HCT116 (cell line): ENCODE results near the gene FAM117A. TPM values are rescaled to one million over a fixed set of nuclear protein-coding genes. Genes with fewer than 3 reads are reported as not detected.

Source experiments
- ATAC-seq: fragments of 200-7000 bp; cut with Tn5 transposase; 2 replicates; pipeline ENCODE4 v1.9.1; 2020; ENCODE audit warnings: mild to moderate bottlenecking, moderate library complexity
- BruUV-seq: library from RNA; stranded (reverse); fragments of 400-500 nt; replicated peaks from 2 replicates; lab custom pipeline; 2021; lab: Mats Ljungman, UMichigan
- CTCF ChIA-PET: fragments of 300-600 bp; sonication (Branson Sonifier 250); formaldehyde crosslinking; loops from one replicate; lab custom pipeline; 2021; ENCODE audit warnings: antibody characterized with exemption; lab: Charles Lee
- POLR2A ChIA-PET: fragments of 300-600, 350-600 bp; sonication (Branson Sonifier 250); formaldehyde crosslinking; loops from one replicate; lab custom pipeline; 2021; ENCODE audit warnings: antibody characterized with exemption; lab: Charles Lee
- RAD21 ChIA-PET, 2 experiments: fragments of 300-600 bp; sonication (Branson Sonifier 250); formaldehyde crosslinking; loops; one replicate each; lab custom pipeline; 2023; ENCODE audit warnings: low total read pairs in 2 of 2; ENCODE audit not compliant: uncharacterized antibody in 2 of 2, unreplicated experiment in 2 of 2, low non-redundant PET in 1 of 2; lab: Charles Lee
- DNase-seq: peaks from one replicate; pipeline ENCODE4 v3.0.0-alpha.2; 2010; ENCODE audit warnings: low read depth, low spot score
- H2AFZ ChIP-seq: fragments of 200-600 bp; shearing (Covaris generic), sonication (generic); 2 replicates; pipeline ENCODE4 v1.6.1; 2017; ENCODE audit warnings: low read depth, mixed run types, mixed read lengths, antibody characterized with exemption, low read length; ENCODE audit not compliant: poor library complexity, severe bottlenecking
- H3K27ac ChIP-seq: 2 replicates; pipeline ENCODE4 v1.5.1; 2012; ENCODE audit warnings: low read depth, low read length
- H3K27me3 ChIP-seq: fragments of 200-600 bp; sonication (generic); 2 replicates; pipeline ENCODE4 v1.6.1; 2016; ENCODE audit warnings: mixed run types, low read length, mixed read lengths; ENCODE audit not compliant: insufficient read depth
- H3K36me3 ChIP-seq, 2 experiments: fragments of 200-500 bp in 1 of 2; fragments of 200-600 bp in 1 of 2; sonication (Bioruptor generic) in 1 of 2; sonication (generic) in 1 of 2; 2 replicates each; pipeline versions ENCODE4 v1.5.1 to v1.6.1; 2014 to 2016; ENCODE audit warnings: low read length in 2 of 2, inconsistent platforms in 1 of 2, mixed read lengths in 1 of 2, mixed run types in 1 of 2; ENCODE audit not compliant: insufficient read depth in 2 of 2, control insufficient read depth in 1 of 2
- H3K4me1 ChIP-seq, 2 experiments: fragments of 200-600 bp in 1 of 2; sonication (generic) in 1 of 2; 2 replicates each; pipeline versions ENCODE4 v1.5.1 to v1.6.1; 2012 to 2017; ENCODE audit warnings: low read length in 2 of 2, inconsistent platforms in 1 of 2, mild to moderate bottlenecking in 1 of 2, mixed read lengths in 1 of 2, mixed run types in 1 of 2, moderate library complexity in 1 of 2; ENCODE audit not compliant: insufficient read depth in 2 of 2, control insufficient read depth in 1 of 2
- H3K4me2 ChIP-seq: fragments of 200-600 bp; sonication (generic); 2 replicates; pipeline ENCODE4 v1.6.1; 2017; ENCODE audit warnings: mixed run types, low read length, mixed read lengths
- H3K4me3 ChIP-seq, 2 experiments: fragments of 200-600 bp in 1 of 2; sonication (generic) in 1 of 2; replicated peaks in 1 of 2; 2 replicates each; pipeline ENCODE4 v1.5.1; 2011 to 2016; ENCODE audit warnings: low read length in 2 of 2, control low read depth in 1 of 2, low read depth in 1 of 2, mild to moderate bottlenecking in 1 of 2, mixed read lengths in 1 of 2, mixed run types in 1 of 2
- H3K79me2 ChIP-seq: fragments of 200-600 bp; sonication (generic); 2 replicates; pipeline ENCODE4 v1.6.1; 2017; ENCODE audit warnings: mild to moderate bottlenecking, mixed run types, low read length, moderate library complexity, mixed read lengths; ENCODE audit not compliant: insufficient read depth
- H3K9ac ChIP-seq: fragments of 200-600 bp; sonication (generic); 2 replicates; pipeline ENCODE4 v1.6.1; 2016; ENCODE audit warnings: low read length, mixed read lengths
- H3K9me2 ChIP-seq: fragments of 200-600 bp; sonication (generic), shearing (Covaris generic); 2 replicates; pipeline ENCODE4 v1.6.1; 2017; ENCODE audit warnings: mixed run types, mild to moderate bottlenecking, moderate library complexity; ENCODE audit not compliant: insufficient read depth
- H3K9me3 ChIP-seq, 2 experiments: fragments of 200-500 bp in 1 of 2; fragments of 200-600 bp in 1 of 2; sonication (Bioruptor generic) in 1 of 2; sonication (generic) in 1 of 2; 2 replicates each; pipeline ENCODE4 v1.6.1; 2014 to 2017; ENCODE audit warnings: low read length in 2 of 2, mixed read lengths in 2 of 2, inconsistent platforms in 1 of 2, low read depth in 1 of 2, mild to moderate bottlenecking in 1 of 2, mixed run types in 1 of 2, moderate library complexity in 1 of 2; ENCODE audit not compliant: control insufficient read depth in 1 of 2, insufficient read depth in 1 of 2
- H4K20me1 ChIP-seq: fragments of 200-600 bp; sonication (generic), shearing (Covaris generic); 2 replicates; pipeline ENCODE4 v1.6.1; 2017; ENCODE audit warnings: mixed run types, mild to moderate bottlenecking, moderate library complexity; ENCODE audit not compliant: insufficient read depth
- ATF3 ChIP-seq: IDR thresholded peaks from 2 replicates; pipeline ENCODE4 v1.6.1; 2012
- CBX3 ChIP-seq: IDR thresholded peaks from 2 replicates; pipeline ENCODE4 v1.6.1; 2012; ENCODE audit warnings: low read depth
- CEBPB ChIP-seq: IDR thresholded peaks from 2 replicates; pipeline ENCODE4 v1.6.1; 2012; ENCODE audit warnings: low read depth
- EGR1 ChIP-seq: IDR thresholded peaks from 2 replicates; pipeline ENCODE4 v1.6.1; 2012; ENCODE audit warnings: low read depth
- EZH2 ChIP-seq: fragments of 200-600 bp; sonication (generic); IDR thresholded peaks from 2 replicates; pipeline ENCODE4 v1.6.1; 2017; ENCODE audit warnings: antibody characterized with exemption, mixed run types
- POLR2A ChIP-seq: IDR thresholded peaks from 2 replicates; pipeline ENCODE4 v1.7.0; 2011; ENCODE audit warnings: borderline replicate concordance; ENCODE audit not compliant: insufficient read depth, insufficient read length; ENCODE audit errors: extremely low read depth
- POLR2AphosphoS5 ChIP-seq: IDR thresholded peaks from 2 replicates; pipeline ENCODE4 v1.6.1; 2011; ENCODE audit warnings: mild to moderate bottlenecking, low read depth, low read length, moderate library complexity
- RAD21 ChIP-seq: IDR thresholded peaks from 2 replicates; pipeline ENCODE4 v1.6.1; 2012; ENCODE audit warnings: low read depth, mild to moderate bottlenecking
- REST ChIP-seq: IDR thresholded peaks from 2 replicates; pipeline ENCODE4 v1.6.1; 2012; ENCODE audit warnings: low read depth
- SIN3A ChIP-seq: IDR thresholded peaks from 2 replicates; pipeline ENCODE4 v1.6.1; 2012; ENCODE audit warnings: low read depth
- SP1 ChIP-seq: IDR thresholded peaks from 2 replicates; pipeline ENCODE4 v1.6.1; 2012; ENCODE audit warnings: low read depth
- SRF ChIP-seq: IDR thresholded peaks from 2 replicates; pipeline ENCODE4 v1.6.1; 2012; ENCODE audit warnings: low read depth
- ZFX ChIP-seq: fragments of 450-650 bp; IDR thresholded peaks from 2 replicates; pipeline ENCODE4 v1.6.1; 2017
- ZNF274 ChIP-seq: fragments of 200-500 bp; sonication (Bioruptor generic); IDR thresholded peaks from 2 replicates; pipeline ENCODE4 v1.6.1; 2014; ENCODE audit warnings: mild to moderate bottlenecking, low read depth, low read length, inconsistent platforms
- intact Hi-C: fragments of 100-400 bp; cut with micrococcal nuclease; formaldehyde crosslinking; loops from 2 replicates; pipeline ENCODE4 v1.10.0; 2022
- total RNA-seq: library from RNA; stranded (reverse); gene quantifications from one replicate; pipeline ENCODE4 v1.2.1, GENCODE V29; 2021; ENCODE audit not compliant: unreplicated experiment

The FAM117A gene
- total RNA-seq, 1 experiment from 2014 or later, result 12.8 TPM

- H3K4me2 ChIP-seq, result no peak overlapping the region
- no peak overlapping the region for H3K9ac ChIP-seq
- H3K9me2 ChIP-seq, result no peaks in the 10 kb centered on the region
- no peaks in the 10 kb centered on the region for H3K4me1 ChIP-seq
- CTCF ChIA-PET, result no interaction called here
- H3K27me3 ChIP-seq, result no peaks in the 10 kb centered on the region
- H4K20me1 ChIP-seq, result no peaks in the 10 kb centered on the region
- H3K36me3 ChIP-seq, result no peaks in the 10 kb centered on the region
- no peak overlapping the region for H3K4me3 ChIP-seq
- no peak overlapping the region for H2AFZ ChIP-seq
- H3K27ac ChIP-seq, result no peak overlapping the region
- TF ChIP-seq CEBPB (no peak), ZNF274 (no peak), SP1 (no peak), EGR1 (no peak), ATF3 (no peak), POLR2A (no peak)
- ATAC-seq (no peak), DNase-seq (no peak)
- POLR2A ChIA-PET, result no interaction called here
- no peaks in the 10 kb centered on the region for H3K79me2 ChIP-seq
- intact Hi-C loops, result no loop called here
- RAD21 ChIA-PET, result no interaction called here
- no peaks in the 10 kb centered on the region for H3K9me3 ChIP-seq
- no TSS peak for BruUV-seq
These were observed 6.7 kb downstream of the FAM117A start for GRCh38 chr17:49757151-49757777.

GRCh38 chr17:49756323-49757150 is 7.4 kb downstream of the FAM117A start:
- no peak for TF ChIP-seq SIN3A
- TF ChIP-seq ZFX, result no peak
- TF ChIP-seq CBX3, result no peak
- no peak for TF ChIP-seq POLR2A
- TF ChIP-seq POLR2AphosphoS5, result no peak
- TF ChIP-seq ATF3, result no peak
- no peak for TF ChIP-seq EGR1
- no peak for TF ChIP-seq EZH2
- TF ChIP-seq REST, result no peak
- TF ChIP-seq SRF, result no peak
- no peak for TF ChIP-seq RAD21
- CTCF ChIA-PET, result no interaction called here

More at GRCh38 chr17:49756323-49757150, 7.4 kb downstream of the FAM117A start:
- ChIA-PET POLR2A (interaction anchor here (1.7 kb wide), 1 partner anchor 8 kb away, joined by 7 read pairs; the partner anchor contains the start of gene FAM117A), RAD21 (no interaction called here)
- Histone ChIP-seq H2AFZ (no peak overlapping the region), H3K9me2 (no peaks in the 10 kb centered on the region), H3K27ac (no peak overlapping the region), H3K36me3 (no peaks in the 10 kb centered on the region), H3K4me2 (no peak overlapping the region), H3K79me2 (no peaks in the 10 kb centered on the region), H4K20me1 (no peaks in the 10 kb centered on the region), H3K4me1 (no peaks in the 10 kb centered on the region), H3K27me3 (no peaks in the 10 kb centered on the region), H3K9me3 (no peaks in the 10 kb centered on the region), H3K9ac (no peak overlapping the region), H3K4me3 (no peak overlapping the region)
- BruUV-seq, result no TSS peak
- intact Hi-C loops, result no loop called here
- DNase-seq (no peak), ATAC-seq (no peak)
